ENCODE data around the gene ACSF2. TPM values are rescaled to one million over a fixed set of nuclear protein-coding genes. Genes with fewer than 3 reads are reported as not detected.
A peak's percentile ranks its signal among the peaks of the same experiment; 100 is the strongest.

ACSF2 gene
- total RNA-seq, 1 donor from 2014 or later, result 44.3 TPM

DNA sequence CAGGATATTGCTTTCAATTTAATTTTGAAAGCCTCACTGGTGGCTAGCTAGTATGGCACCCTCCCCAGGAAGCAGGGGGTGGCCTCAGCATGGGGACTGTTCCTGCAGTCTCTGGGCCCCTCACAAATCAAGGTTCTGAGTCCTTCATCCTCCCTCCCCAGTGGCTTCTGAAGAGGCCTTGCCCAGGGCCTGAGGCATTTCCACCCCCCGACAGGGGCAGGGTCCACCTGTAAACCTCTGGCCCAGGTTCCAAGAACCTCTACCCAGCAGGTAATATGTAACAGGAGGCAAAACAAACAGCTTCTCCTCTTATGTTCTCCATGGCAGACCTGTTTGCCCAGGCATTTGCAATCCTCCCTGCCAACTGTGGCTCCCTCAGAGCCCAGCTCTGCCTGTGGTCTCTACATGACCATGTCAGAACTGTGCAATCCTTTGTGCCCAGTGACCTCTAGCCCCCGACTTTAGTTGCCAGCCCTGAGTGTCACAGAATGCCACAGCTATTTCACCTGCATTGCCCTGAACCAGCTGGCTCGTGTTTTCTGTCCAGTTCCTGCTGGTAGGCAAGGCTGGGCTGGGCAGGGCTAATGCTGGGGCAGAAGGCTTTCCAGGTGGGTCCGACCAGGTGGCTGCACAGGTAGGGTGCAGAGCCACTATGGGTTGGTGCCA, 14.3 kb downstream of the ACSF2 start:
- DNase-seq, result no peak

DNA sequence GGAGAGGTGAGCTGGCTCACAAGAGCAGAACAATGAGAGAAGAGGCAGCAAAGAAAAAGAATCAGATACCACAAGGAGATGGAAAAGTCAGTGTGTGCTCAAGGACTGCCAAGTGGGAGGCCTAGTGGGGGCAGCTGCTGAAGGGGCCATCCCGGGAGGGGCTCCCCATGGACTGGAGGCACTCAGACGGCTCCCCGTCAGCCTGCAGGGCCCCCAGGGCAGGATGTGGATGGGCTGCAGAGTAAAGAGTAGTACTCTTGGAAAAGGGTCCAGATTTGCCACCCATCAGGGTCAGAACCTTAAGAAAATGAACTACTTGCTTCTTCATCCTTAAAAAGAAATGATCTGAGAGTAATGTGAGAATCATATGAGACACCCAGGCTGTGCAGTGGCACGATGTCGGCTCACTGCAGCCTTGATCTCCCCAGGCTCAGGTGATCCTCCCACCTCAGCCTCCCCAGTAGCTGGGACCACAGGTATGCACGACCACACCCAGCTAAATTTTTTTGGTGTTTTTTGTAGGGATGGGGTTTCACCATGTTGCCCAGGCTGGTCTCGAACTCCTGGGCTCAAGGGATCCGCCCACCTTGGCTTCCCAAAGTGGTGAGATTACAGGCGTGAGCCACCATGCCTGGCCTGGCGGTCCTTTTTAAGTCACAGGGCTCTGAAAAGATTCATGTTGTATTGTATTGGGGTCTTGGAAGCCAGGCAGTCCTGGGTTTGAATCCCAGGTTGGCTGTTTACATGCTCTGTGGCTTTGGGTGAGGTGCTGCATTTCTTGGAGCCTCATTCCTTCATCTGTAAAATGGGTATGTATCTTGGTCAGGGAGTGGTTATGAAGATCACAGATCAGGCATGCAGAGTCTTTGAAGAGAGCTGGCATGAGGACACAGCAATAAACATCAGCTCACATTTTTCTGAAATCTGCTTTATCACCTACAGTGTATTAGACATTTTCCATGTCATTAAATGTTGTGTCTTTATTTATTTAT, 15.1 kb downstream of the ACSF2 start:
- DNase-seq, result no peak

DNA sequence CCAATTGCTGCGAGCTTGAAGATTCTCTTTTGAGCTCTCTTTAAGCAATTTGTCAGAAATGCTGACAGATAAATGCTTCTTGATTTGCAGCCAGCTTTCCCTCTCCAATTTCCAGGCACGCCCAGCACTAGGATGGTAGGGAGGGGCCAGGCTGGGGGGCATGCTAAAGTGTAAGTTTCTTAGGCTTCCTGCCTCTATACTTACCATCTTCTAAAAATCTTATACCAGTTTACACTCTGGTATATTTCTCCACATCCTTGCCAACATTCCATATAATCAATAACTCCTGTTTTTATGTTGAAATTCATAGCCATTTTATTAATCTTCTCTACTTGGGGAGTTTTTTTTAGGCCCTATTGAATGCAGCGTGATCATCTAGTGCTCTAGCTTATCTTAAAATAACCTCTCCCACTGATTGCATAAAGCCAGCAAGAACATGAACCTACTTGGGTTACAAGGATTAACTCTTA, 17.5 kb downstream of the ACSF2 start:
- DNase-seq, result peak; percentile 79

DNA sequence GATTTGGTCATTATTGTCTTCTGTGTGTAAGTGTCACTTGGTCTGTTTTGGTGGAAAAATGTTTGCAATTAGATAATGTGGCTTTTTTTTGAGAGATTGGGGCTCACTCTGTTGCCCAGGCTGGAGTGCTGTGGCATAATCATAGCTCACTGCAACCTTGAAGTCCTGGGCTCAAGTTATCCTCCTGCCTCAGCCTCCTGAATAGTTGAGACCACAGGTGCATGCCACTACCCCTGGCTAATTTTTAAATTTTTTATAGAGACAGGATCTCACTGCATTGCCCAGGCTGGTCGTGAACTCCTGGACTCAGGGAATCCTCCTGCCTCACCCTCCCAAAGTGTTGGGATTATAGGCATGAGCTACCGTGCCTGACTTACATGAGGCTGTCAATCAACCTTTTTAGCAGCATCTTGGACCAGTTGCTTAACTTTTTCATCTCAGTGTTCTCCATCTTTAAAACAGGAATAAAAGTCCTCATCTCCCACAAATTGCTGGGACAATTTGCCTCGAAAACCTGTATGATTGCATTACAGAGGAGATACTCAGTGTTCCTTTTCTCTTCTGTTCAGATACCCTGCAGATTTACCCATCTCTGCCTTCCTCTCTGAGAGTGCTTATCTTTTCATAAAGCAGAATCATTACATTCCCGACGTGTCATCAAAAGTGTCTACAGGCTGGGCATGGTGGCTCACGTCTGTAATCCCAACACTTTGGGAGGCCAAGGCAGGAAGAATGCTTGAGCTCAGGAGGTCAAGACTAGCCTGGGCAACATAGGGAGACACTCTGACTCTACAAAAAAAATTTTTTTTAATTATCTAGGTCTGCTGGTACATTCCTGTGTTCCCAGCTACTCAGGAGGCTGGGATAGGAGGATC, 19.1 kb downstream of the ACSF2 start:
- DNase-seq, result no peak

DNA sequence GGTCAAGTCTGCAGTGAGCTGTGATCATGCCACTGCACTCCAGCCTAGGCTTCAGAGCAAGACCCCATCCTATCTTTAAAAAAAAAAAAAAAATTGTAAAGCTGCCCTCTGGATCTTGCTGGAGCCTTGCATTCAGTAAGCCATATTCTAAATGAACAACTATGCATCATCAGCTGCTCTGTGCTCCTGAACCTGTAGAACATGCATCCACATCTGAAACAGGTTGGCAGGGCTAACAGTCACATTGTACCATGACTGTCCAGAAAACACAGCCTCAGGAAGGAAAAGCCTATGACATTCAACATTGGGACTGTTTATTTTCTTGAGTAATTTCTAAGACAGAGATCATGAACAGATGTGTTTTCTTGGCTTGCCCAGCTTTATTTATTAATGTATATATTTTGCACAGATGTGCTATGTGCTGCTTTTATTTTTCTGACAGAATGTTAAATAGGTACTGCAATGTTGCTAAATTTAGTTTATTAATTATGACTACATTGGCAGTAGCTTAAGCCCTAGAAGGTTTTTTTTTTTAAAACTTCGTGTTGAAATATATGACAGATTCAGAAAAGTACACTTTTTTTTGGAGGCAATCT, 19.8 kb downstream of the ACSF2 start:
- peak; percentile 72 for DNase-seq

DNA sequence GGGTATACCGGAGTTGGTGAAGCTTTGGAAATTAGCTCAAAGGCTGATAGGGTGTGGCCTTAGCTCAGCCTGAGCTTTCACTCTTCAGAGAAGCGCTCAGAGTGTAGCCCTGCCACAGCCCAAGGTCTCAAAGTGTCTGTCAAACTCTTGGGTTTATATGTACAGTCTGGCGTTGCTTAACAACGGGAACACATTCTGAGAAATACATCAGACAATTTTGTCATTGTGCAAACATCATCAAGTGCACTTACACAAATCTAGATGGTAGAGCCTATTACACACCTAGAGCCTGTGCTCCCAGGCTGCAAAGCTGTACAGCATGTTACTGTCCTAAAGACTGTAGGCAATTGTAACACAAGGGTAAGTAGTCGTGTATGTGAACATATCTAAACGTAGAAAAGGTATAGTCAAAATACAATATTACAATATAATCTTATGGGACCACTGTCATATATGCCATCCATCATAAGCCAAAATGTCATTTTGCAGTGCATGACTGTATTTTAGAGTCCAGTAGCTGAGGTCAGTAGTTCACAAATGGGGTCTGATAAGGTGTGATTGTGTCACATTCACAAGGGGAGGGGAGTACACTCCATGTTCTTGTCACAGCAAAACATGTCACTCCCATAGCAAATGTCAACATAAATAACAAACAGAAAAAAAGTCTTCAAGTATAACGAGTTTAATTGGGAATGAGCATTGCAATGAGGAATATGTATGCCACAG, 22.0 kb downstream of the ACSF2 start:
- DNase-seq, result peak; percentile 60

DNA sequence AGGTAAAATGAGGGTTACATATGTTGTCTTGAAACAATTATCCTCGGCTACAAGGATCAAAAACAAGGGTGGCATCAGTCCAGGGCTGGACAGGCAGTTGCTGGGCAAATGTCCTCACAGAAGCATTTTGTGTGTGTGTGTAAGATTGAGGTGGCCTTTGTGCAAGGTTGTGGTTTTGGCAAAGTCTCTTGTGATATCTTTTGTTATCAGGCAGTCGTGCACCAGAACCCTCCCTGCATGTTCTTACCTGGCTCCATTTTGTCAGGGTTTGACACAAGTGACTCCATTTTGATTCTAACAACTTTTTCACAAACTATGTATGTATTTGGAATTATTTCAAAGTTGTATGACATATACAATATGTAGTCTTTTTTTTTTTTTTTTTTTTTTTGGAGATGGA, 22.6 kb downstream of the ACSF2 start:
- no peak for DNase-seq

DNA sequence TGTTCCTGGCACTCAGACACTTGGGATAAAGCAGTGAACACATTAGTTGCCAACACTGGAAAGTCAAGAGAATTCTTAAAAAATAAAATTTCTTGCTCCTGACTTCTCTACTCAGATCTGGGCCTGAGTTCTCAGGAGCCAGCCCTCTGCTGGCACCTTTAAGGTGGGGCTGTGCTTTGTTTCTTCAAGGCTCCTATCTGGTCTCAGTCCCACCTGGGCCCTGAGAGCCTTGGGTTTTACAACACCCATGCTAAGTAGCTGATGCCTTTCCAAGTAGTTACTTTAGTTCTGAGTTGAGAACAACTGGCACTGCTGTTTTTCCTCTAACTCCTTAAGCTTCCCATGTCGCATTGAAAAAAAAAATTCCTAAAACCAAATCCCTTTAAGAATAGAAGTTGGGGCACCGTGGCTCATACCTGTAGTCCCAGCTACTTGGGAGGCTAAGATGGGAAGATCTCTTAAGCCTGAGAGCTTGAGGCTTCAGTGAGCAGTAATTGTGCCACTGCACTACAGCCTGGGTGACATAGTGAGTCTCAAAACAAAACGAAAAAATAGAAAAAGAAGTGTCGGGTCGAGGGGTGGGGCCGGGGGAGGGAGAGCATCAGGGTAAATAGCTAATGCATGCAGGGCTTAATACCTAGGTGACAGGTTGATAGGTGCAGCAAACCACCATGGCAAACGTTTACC, 26.1 kb downstream of the ACSF2 start:
- no peak for DNase-seq

DNA sequence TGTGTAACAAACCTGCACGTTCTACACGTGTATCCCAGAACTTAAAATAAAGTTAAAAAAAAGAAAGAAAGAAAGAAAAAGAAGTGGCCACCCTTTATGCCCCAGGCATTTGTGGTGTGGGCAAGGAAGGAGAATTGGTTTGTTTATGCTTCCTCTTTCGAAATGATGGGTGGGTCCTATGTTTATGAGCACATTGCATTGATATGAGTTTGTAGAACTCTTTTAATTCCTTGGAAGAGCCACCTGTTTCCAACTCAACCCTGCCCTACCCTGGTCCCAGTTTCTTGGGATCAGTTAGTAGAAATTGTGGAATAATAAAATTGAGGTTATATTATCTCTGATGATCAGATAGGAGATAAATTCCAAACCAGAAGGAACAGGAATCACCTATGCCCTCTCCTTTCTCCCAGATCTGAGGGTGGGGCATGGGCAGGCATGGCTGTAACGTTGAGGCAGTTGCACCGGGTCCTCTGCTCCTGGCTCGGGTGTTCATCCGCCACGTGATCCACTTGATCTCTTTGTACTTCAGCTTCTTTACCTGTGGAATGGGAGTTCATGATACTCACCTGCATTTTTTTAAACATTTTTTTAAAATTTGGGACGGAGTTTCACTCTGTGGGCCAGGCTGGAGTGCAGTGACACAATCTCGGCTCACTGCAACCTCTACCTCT, 26.7 kb downstream of the ACSF2 start:
- DNase-seq, result no peak

DNA sequence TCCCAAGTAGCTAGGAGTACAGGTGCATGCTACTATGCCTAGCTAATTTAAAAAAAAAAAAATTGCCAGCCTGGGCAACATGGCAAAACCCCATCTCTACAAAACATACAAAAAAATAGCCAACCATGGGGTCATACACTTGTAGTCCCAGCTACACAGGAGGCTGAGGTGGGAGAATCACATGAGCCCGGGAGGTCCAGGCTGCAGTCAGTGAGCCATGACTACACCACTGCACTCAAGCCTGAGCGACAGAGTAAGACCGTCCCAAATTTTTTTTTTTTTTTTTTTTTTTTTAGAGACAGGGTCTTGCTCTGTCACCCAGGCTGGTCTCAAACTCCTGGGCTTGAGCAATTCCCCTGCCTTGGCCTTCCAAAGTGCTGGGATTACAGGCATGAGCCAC, 27.9 kb downstream of the ACSF2 start:
- DNase-seq, result no peak

DNA sequence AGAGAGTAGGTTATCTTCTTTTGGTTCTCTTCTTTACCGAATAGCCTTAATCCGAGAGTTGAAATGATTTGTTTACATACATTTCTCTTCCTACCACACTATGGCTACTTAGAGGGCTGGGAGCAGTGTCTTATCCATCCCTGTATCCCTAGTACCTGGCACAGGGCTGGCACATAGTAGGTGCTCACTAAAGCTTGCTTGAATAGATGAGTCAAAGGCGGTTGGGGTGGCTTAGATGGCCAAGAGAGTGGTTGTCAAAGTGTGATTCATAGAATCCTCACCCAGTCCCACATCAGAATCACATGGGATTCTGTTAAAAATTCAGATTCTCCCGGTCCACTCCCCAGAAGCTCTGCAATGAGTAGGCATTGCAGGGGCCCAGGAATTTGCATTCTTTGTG, 31.6 kb downstream of the ACSF2 start:
- no peak for DNase-seq

DNA sequence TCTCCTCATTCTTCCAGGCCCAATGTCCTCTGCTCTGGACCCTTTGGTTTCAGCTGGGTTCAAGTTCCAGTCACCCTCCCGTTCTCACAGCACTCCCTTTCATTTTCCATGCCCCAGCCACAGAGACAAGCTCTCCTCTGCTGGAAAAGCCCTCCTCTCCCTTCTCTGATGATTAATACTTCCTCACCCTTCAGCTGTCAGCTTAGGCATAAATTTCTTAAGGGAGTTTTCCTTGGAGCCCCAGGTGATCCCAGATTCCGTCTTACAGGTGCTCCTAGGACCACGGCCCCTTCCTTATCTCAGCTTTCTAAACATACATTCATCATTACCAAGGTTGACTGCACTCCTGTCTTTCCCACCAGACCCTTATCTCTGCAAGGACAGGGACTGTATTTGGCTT, 32.3 kb downstream of the ACSF2 start:
- DNase-seq, result no peak

DNA sequence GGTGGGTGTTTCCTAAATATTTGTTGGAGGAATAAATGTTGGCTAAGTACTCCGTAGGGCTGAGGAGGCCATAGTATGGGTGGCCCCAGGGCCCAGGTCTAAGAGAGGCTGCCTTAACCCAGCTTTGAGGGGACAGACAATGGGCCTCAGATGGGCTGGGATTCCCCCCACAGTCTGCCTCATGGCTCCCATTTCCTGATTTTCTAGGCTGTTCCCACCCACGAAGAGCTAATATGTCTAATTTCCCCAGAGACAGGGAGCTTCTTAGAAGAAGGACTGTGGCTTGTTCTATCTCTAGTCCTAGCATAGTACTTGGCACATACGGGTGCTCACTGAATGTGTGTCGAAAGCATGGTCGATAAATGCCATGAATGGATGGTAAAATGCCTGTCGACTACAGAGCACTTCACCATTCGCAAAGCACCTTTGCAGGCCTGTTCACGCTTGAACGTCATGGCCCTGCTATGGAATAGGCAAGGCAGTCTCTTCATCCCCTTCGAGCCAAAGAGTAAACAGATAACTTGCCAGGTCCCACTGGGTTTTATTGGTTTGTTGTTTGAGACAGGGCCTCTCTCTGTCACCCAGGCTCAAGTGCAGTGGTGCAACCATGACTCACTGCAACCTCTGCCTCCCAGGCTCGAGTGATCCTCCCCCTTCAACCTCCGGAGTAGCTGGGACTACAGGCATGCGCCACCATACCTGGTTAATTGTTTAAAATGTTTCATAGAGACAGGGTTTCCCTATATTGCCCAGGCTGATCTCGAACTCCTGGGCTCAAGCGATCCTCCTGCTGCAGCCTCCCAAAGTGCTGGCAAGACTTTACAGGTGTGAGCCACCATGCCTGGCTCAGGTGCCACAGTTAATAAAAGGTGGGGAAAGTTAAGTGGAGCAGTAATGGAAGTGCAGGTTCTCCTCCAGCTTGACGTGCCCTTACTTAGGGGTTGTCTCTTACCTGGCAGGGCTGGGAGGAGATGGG, 33.0 kb downstream of the ACSF2 start:
- no peak for DNase-seq

DNA sequence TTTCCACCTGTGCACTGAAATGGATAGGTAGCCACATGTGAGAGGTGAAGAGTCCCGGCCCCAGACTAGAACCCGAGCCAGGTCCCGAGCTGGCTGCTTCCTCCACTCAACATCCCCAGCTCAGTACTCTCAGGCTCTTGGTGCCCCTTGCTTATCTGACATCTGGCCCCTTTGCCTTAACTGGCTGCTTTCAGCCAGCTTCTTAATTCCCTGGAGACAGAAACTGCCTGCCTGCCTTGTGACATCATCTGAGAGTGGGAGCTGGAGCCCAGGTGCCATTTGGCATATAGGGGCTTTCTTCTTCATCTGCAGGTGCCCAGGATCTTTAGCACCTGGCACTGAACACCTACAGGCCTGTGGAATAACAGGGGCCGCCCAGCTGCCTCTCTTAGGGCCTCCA, 33.7 kb downstream of the ACSF2 start:
- no peak for DNase-seq

DNA sequence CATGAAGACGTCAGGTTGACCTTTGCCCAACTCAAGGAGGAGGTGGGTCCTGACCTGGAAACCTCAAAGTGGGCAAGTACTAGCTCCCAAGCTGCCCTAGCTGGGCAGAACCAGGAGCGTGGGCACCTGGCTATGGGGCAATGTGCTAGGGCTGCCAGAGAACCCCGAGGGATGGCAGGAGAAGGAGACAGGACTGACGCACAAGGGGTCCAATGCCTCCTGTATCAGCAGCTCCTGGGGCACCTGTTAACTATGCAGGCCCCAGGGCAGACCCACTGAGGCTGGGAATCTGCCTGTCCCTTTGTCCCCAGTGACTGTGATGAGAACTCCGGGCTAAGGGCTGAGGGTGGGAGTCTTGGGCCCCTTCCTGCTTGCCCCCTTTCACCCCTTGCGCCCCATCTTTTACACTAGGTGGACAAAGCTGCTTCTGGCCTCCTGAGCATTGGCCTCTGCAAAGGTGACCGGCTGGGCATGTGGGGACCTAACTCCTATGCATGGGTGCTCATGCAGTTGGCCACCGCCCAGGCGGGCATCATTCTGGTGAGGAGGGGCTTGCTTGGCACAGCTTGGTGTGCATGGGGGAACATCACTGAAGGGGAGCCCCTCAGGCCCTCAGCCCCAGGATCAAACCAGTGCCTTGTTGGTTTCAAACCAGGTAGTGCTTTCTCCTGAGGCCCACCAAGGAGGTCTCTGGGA, 35.0 kb downstream of the ACSF2 start:
- no peak for DNase-seq

DNA sequence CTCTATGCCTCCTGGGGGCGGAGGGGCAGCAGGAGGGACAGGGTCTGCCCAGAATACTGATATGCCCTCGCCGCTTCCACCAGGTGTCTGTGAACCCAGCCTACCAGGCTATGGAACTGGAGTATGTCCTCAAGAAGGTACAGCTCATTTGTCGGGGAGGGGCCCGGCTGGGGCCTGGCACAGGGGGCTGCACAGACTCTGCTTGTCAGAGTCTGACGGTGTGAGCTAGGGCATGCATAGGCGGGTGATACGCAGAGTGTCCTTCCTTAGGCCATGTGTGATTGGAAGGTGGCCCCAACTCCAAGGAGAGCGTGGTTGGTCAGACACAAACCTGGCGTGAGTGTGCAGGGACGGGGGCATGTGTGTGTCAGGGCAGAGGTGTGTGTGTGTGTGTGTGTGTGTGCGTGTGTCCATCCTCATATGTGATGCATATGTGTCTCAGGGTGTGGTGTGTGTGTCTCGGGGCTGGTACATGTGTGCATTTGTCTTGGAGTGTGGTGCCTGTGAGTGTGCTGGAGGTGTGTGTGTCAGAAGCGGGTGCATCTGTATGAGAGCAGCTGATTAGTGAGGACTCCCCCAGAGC, 35.6 kb downstream of the ACSF2 start:
- DNase-seq, result no peak

DNA sequence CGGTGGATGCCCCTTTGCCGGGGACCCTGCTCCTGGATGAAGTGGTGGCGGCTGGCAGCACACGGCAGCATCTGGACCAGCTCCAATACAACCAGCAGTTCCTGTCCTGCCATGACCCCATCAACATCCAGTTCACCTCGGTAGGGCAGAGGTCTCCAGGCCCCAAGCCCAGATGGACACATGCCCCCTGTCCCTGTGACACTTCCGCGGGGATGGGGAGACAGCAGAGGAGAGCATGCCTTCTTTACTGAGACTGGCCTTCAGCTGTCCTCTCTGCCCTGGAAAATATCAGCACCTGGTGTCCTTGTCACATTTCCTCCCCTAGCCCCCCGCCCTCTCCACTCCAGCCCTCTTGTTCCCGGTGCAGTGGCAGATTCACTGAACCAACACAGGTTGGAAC, 36.4 kb downstream of the ACSF2 start:
- DNase-seq, result no peak

DNA sequence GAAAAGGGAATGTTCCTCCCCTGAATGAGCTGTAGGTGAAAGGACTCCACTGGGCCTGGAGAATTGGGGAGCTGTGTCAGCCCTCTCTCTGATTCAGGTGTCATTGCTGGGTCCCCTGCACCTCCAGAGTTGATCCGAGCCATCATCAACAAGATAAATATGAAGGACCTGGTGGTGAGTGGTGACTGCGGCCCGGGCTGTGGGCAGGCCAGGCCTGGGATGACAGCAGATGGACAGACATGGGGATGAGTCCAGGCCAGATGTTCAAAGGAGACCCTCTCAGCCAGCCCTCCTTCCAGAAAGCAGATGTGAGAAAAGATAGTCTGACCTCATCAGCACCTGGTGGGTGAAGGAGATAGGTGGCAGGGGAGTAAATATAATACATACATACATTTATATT, 38.1 kb downstream of the ACSF2 start:
- no peak for DNase-seq

Measured in tongue (tissue), 2 donors.